SK-N-SH (cell line): ENCODE measurements around the gene PCDHGB2.

ENCODE experiments used
- CHD2 ChIP-seq: fragments of 150-350 bp; IDR thresholded peaks from 2 replicates; pipeline ENCODE4 v1.6.1; 2018; ENCODE audit warnings: low read length; ENCODE audit not compliant: partially characterized antibody
- ELF1 ChIP-seq: IDR thresholded peaks from 2 replicates; pipeline ENCODE4 v1.4.0; 2012
- EZH2phosphoT487 ChIP-seq: fragments of 200-600 bp; sonication (generic); IDR thresholded peaks from 2 replicates; pipeline ENCODE4 v1.6.1; 2017; ENCODE audit warnings: low read depth, mixed run types, mild to moderate bottlenecking, antibody characterized with exemption, moderate library complexity, borderline replicate concordance
- FOXM1 ChIP-seq: IDR thresholded peaks from 2 replicates; pipeline ENCODE4 v1.4.0; 2012; ENCODE audit warnings: low read depth, mild to moderate bottlenecking
- GABPA ChIP-seq: IDR thresholded peaks from 2 replicates; pipeline ENCODE4 v1.4.0; 2012; ENCODE audit warnings: low read depth, mild to moderate bottlenecking
- JUND ChIP-seq: IDR thresholded peaks from 2 replicates; pipeline ENCODE4 v1.4.0; 2012
- MXI1 ChIP-seq: IDR thresholded peaks from 2 replicates; pipeline ENCODE4 v1.6.1; 2012; ENCODE audit warnings: mild to moderate bottlenecking, low read depth, low read length, improper control_type of control experiment
- NRF1 ChIP-seq: IDR thresholded peaks from 2 replicates; pipeline ENCODE4 v1.6.1; 2012; ENCODE audit warnings: low read depth, mild to moderate bottlenecking, low read length
- POLR2AphosphoS5 ChIP-seq: IDR thresholded peaks from 2 replicates; pipeline ENCODE4 v1.6.1; 2012; ENCODE audit warnings: low read depth, low read length
- RAD21 ChIP-seq: IDR thresholded peaks from 2 replicates; pipeline ENCODE4 v1.6.1; 2012; ENCODE audit warnings: mild to moderate bottlenecking, low read length
- TF ChIP-seq, protein P1 (sequence below): fragments of 200-600 bp; sonication (generic); IDR thresholded peaks from 2 replicates; pipeline ENCODE4 v1.6.1; 2017; ENCODE audit warnings: antibody characterized with exemption, mild to moderate bottlenecking, moderate library complexity
- TF ChIP-seq, protein P2 (sequence below): IDR thresholded peaks from 2 replicates; pipeline ENCODE4; 2012
- TF ChIP-seq, protein P3 (sequence below): fragments of 150-350 bp; IDR thresholded peaks from 2 replicates; pipeline ENCODE4 v1.6.1; 2017; ENCODE audit warnings: antibody characterized with exemption, low read length, low read depth, borderline replicate concordance
- TF ChIP-seq, protein P4 (sequence below): IDR thresholded peaks from 2 replicates; pipeline ENCODE4 v1.6.1; 2012; ENCODE audit warnings: mild to moderate bottlenecking, low read depth, low read length, moderate library complexity

DNA sequence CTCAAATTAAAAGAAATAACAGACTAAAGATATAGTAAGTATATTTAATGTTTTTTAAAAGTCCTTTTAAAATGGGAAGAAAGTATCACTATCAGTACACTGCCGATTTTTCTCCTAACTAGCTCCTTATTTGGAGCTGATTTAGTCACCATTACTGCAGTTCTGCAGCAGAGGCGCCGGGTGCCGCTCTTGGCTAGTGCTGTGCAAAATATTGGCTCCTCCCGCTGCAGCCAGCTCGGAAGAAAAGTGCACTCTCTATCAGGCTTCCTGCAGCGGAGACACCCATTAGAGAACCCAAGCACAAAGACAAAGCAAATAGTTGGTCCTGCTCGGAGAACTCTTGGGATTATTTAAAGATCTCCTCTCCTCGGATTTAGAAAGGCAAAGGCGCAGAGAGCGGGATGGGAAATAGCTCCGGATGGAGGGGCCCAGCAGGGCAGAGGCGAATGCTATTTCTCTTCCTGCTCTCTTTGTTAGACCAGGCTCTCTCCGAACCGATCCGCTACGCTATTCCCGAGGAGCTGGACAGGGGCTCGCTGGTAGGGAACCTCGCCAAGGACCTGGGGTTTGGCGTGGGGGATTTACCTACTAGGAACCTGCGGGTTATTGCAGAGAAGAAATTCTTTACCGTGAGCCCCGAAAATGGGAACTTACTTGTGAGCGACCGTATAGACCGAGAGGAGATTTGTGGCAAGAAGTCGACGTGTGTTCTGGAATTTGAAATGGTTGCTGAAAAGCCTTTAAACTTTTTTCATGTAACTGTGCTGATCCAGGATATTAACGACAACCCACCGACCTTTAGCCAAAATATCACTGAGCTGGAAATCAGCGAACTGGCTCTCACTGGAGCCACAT lies 10.4 kb downstream of the PCDHGB2 start, which contains the start of gene PCDHGB3:
- TF ChIP-seq JUND (no peak), ELF1 (no peak), POLR2AphosphoS5 (no peak), NRF1 (no peak), GABPA (no peak), CHD2 (no peak), RAD21 (no peak), FOXM1 (no peak), MXI1 (no peak), EZH2phosphoT487 (no peak)
- TF ChIP-seq, protein P1, sequence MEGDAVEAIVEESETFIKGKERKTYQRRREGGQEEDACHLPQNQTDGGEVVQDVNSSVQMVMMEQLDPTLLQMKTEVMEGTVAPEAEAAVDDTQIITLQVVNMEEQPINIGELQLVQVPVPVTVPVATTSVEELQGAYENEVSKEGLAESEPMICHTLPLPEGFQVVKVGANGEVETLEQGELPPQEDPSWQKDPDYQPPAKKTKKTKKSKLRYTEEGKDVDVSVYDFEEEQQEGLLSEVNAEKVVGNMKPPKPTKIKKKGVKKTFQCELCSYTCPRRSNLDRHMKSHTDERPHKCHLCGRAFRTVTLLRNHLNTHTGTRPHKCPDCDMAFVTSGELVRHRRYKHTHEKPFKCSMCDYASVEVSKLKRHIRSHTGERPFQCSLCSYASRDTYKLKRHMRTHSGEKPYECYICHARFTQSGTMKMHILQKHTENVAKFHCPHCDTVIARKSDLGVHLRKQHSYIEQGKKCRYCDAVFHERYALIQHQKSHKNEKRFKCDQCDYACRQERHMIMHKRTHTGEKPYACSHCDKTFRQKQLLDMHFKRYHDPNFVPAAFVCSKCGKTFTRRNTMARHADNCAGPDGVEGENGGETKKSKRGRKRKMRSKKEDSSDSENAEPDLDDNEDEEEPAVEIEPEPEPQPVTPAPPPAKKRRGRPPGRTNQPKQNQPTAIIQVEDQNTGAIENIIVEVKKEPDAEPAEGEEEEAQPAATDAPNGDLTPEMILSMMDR = no peak
- TF ChIP-seq, protein P2, sequence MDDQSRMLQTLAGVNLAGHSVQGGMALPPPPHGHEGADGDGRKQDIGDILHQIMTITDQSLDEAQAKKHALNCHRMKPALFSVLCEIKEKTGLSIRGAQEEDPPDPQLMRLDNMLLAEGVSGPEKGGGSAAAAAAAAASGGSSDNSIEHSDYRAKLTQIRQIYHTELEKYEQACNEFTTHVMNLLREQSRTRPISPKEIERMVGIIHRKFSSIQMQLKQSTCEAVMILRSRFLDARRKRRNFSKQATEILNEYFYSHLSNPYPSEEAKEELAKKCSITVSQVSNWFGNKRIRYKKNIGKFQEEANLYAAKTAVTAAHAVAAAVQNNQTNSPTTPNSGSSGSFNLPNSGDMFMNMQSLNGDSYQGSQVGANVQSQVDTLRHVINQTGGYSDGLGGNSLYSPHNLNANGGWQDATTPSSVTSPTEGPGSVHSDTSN = no peak
- TF ChIP-seq, protein P3, sequence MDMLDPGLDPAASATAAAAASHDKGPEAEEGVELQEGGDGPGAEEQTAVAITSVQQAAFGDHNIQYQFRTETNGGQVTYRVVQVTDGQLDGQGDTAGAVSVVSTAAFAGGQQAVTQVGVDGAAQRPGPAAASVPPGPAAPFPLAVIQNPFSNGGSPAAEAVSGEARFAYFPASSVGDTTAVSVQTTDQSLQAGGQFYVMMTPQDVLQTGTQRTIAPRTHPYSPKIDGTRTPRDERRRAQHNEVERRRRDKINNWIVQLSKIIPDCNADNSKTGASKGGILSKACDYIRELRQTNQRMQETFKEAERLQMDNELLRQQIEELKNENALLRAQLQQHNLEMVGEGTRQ = no peak
- TF ChIP-seq, protein P4, sequence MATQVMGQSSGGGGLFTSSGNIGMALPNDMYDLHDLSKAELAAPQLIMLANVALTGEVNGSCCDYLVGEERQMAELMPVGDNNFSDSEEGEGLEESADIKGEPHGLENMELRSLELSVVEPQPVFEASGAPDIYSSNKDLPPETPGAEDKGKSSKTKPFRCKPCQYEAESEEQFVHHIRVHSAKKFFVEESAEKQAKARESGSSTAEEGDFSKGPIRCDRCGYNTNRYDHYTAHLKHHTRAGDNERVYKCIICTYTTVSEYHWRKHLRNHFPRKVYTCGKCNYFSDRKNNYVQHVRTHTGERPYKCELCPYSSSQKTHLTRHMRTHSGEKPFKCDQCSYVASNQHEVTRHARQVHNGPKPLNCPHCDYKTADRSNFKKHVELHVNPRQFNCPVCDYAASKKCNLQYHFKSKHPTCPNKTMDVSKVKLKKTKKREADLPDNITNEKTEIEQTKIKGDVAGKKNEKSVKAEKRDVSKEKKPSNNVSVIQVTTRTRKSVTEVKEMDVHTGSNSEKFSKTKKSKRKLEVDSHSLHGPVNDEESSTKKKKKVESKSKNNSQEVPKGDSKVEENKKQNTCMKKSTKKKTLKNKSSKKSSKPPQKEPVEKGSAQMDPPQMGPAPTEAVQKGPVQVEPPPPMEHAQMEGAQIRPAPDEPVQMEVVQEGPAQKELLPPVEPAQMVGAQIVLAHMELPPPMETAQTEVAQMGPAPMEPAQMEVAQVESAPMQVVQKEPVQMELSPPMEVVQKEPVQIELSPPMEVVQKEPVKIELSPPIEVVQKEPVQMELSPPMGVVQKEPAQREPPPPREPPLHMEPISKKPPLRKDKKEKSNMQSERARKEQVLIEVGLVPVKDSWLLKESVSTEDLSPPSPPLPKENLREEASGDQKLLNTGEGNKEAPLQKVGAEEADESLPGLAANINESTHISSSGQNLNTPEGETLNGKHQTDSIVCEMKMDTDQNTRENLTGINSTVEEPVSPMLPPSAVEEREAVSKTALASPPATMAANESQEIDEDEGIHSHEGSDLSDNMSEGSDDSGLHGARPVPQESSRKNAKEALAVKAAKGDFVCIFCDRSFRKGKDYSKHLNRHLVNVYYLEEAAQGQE = no peak
